Glomerular visceral epithelial cell (primary cell): ENCODE data around the gene ACP7.
"Not testable (repeated sequence)": the region's sequence is repeated elsewhere in the genome, so short reads cannot be mapped to it uniquely, and the experiment has no call there.

Experiments used
- DNase-seq: peaks from one replicate; pipeline ENCODE4 v3.0.0-alpha.2; 2016; ENCODE audit errors: extremely low spot score

The ACP7 gene

GRCh38 chr19:39083983-39084731 is at the start of gene ACP7:
TSS of gene ACP7 (plus strand) at chr19:39084368. CDS start at chr19:39085270, 902 bp downstream.
- no peak for DNase-seq

- DNase-seq: no peak
Observed at GRCh38 chr19:39036581-39036980, 47.6 kb upstream of the ACP7 start.

GRCh38 chr19:39037194-39037593 is 47.0 kb upstream of the ACP7 start:
- DNase-seq: no peak

- DNase-seq: peak; percentile 58
Observed at GRCh38 chr19:39038098-39038497, 46.1 kb upstream of the ACP7 start.

- DNase-seq: no peak
Observed at GRCh38 chr19:39045506-39045905, 38.7 kb upstream of the ACP7 start.

- peak; percentile 56 for DNase-seq
Observed at GRCh38 chr19:39046037-39046821, 37.9 kb upstream of the ACP7 start.

GRCh38 chr19:39047073-39047472 is 37.1 kb upstream of the ACP7 start:
- no peak for DNase-seq

GRCh38 chr19:39052243-39052746 is 31.9 kb upstream of the ACP7 start:
- peak; percentile 60 for DNase-seq

- no peak for DNase-seq
Observed at GRCh38 chr19:39052846-39053245, 31.3 kb upstream of the ACP7 start.

GRCh38 chr19:39053276-39054090 is 30.7 kb upstream of the ACP7 start:
- no peak for DNase-seq

- no peak for DNase-seq
Observed at GRCh38 chr19:39054091-39054470, 30.1 kb upstream of the ACP7 start.

GRCh38 chr19:39057615-39058014 is 26.6 kb upstream of the ACP7 start:
- no peak for DNase-seq

- DNase-seq: no peak
Observed at GRCh38 chr19:39059302-39059701, 24.9 kb upstream of the ACP7 start.

GRCh38 chr19:39060171-39060570 is 24.0 kb upstream of the ACP7 start:
- DNase-seq: no peak

GRCh38 chr19:39064405-39064804 is 19.8 kb upstream of the ACP7 start:
- no peak for DNase-seq

GRCh38 chr19:39065928-39066327 is 18.2 kb upstream of the ACP7 start:
- DNase-seq: no peak

- no peak for DNase-seq
Observed at GRCh38 chr19:39067104-39067503, 17.1 kb upstream of the ACP7 start.

- DNase-seq: not testable (repeated sequence)
Observed at GRCh38 chr19:39068259-39068658, 15.9 kb upstream of the ACP7 start.

GRCh38 chr19:39070888-39071287 is 13.3 kb upstream of the ACP7 start:
- DNase-seq: peak; percentile 24

- no peak for DNase-seq
Observed at GRCh38 chr19:39074205-39074692, 9.9 kb upstream of the ACP7 start.

GRCh38 chr19:39074942-39075341 is 9.2 kb upstream of the ACP7 start:
- DNase-seq: no peak

GRCh38 chr19:39077323-39077722 is 6.8 kb upstream of the ACP7 start:
- DNase-seq: no peak
